ENCODE measurements around the gene SF3A1.

DNA sequence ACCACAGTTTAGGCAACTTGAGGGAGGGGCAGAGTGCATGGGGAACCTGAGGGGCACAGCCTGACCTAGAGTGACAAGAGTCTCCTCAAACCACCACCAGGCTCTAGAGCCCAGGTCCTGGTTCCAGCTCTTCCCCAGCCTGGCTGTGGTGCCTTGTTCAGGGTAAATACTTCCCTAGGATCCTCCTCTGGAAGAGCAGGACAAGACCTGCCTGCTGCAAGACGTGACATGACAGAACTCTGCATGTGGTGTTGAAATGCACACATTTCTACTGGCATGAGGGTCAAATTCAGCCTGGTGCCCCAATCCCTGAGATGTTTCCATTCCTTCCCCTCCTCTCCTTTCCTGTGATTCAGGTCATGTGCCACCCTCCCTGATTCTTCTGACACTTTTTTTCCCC is 43.5 kb upstream of the SF3A1 start:
- TF ChIP-seq POLR2A (IDR thresholded peaks at IDR 0.05), result no peak
- no peak for TF ChIP-seq CTCF (IDR thresholded peaks at IDR 0.05)

All from testis (tissue), 2 donors.